ENCODE results near the gene RASAL2.

RASAL2 gene

DNA sequence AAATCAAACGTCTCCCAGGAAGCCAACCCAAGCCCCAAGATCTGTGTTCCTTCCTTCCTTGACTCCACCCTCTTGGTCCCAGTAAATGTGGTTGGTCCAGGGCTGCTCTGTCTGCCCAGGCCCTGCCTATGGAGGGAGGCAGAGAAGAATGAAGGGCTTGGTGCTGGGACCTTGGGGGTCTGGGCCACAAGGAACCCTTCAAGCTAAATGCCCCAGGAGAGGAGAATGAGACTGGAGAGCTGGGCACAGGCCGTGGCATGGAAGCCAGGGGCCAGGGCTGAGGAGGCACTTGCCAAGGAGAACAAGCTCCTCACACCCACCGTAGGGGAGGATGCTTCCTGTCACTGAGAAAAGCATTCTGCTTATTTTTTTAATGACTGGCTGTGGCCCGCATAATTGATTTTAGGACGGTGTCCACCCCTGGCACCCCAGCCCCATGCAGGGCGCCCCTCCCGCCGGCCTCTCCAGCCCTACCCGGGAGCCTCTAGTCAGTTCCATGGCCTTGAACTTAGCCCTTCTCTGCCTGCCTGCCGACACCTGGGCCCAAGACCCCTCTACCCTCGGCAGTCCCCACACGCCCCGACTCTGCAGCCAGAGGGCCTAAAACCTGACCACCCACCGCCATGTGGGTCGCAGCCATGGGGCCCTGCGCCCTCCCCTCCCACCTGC, 402.0 kb downstream of the RASAL2 start:
- DNase-seq (ENCODE audit: insufficient read length, low spot score) (no peak), FAIRE-seq (no peak)
- TF ChIP-seq POLR2A (IDR thresholded peaks at IDR 0.05; ENCODE audit: low read depth, low read length), result no peak
- no peak for TF ChIP-seq SPI1 (IDR thresholded peaks at IDR 0.05; ENCODE audit: low read depth, low read length)
- TF ChIP-seq TAF1 (IDR thresholded peaks at IDR 0.05; ENCODE audit: low read depth, low read length), result no peak

DNA sequence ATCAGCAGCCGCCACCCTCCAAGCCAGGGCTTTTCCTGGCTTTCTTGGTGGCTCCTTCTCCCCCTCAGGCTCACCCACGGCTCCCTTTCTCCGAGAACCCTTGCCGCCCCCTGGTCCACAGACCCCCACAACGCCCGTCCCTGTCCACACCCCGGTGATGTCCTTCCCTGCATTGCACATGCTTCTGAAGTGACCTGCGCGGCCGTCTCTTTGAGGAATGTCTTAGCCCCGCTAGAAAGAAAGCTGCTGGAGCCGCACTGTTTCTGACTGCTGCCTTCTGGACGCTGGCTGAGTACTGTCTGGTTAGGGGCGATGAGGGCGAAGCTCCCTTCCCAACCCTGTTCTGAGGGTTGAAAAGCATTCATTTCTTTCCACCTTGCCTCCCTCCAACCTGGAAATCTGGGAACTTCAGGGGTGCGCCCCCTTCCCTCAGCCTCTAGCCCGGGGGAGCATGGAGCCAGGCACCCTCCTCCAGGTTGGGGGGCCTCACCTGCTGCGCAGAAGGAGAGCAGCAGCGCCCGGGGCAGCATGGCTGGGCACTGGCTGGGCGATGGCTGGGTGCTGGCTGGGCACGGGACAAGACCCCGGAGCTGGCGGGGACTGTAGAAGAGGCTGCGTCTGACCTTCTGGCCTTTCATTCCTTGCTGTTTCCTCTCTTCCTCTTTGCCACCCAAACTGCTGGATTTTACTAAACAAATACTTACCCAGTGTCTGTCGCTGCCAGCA, 402.7 kb downstream of the RASAL2 start, which contains the start of gene CLEC20A:
TSS of gene CLEC20A (minus strand) at position 555 of the 726 bp plus-strand sequence. CDS start at position 530, 25 bp downstream.
- DNase-seq (ENCODE audit: insufficient read length, low spot score), result no peak
- no peak for TF ChIP-seq TAF1 (IDR thresholded peaks at IDR 0.05; ENCODE audit: low read depth, low read length)
- TF ChIP-seq POU2F2 (IDR thresholded peaks at IDR 0.05; ENCODE audit: low read depth, low read length), result no peak
- no peak for TF ChIP-seq SPI1 (IDR thresholded peaks at IDR 0.05; ENCODE audit: low read depth, low read length)
- TF ChIP-seq PAX5 (IDR thresholded peaks at IDR 0.05; ENCODE audit: insufficient read depth, low read length, severe bottlenecking), result no peak
- no peak for TF ChIP-seq POLR2A (IDR thresholded peaks at IDR 0.05; ENCODE audit: low read depth, low read length)
- no peak for TF ChIP-seq POLR2AphosphoS5 (IDR thresholded peaks at IDR 0.05; ENCODE audit: low read depth, low read length)
- no peak for FAIRE-seq

DNA sequence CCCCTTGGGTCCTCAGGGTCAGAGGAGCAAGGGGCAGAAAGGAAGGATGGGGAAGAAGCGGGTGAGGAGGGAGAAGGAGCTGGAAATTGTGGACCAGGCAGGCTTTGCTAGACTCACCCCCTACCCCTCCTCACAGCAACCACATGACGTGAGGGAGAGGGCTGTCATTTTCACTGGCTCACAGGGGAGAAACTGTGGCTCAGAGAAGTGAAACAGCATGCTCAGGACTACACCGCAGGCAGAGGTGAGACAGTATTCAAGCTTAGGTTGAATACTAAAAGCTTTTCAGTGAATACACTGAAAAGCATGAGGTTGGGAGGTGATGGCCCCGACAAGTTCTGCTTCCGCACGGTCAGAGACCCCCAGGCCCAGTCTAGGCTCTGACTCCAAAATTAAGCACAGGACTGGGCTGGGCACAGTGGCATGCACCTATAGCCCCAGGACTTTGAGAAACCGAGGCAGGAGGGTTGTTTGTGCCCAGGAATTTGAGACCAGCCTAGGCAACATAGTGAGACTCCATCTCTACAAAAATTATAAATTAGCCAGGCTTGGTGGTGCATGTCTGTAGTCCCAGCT, 404.1 kb downstream of the RASAL2 start:
- FAIRE-seq (no peak), DNase-seq (ENCODE audit: insufficient read length, low spot score) (no peak)
- TF ChIP-seq POLR2A (IDR thresholded peaks at IDR 0.05; ENCODE audit: low read depth, low read length), result no peak
- TF ChIP-seq PAX5 (IDR thresholded peaks at IDR 0.05; ENCODE audit: insufficient read depth, low read length, severe bottlenecking), result no peak
- no peak for TF ChIP-seq TAF1 (IDR thresholded peaks at IDR 0.05; ENCODE audit: low read depth, low read length)
- no peak for TF ChIP-seq SPI1 (IDR thresholded peaks at IDR 0.05; ENCODE audit: low read depth, low read length)
- TF ChIP-seq POU2F2 (IDR thresholded peaks at IDR 0.05; ENCODE audit: low read depth, low read length), result no peak
- no peak for TF ChIP-seq POLR2AphosphoS5 (IDR thresholded peaks at IDR 0.05; ENCODE audit: low read depth, low read length)

DNA sequence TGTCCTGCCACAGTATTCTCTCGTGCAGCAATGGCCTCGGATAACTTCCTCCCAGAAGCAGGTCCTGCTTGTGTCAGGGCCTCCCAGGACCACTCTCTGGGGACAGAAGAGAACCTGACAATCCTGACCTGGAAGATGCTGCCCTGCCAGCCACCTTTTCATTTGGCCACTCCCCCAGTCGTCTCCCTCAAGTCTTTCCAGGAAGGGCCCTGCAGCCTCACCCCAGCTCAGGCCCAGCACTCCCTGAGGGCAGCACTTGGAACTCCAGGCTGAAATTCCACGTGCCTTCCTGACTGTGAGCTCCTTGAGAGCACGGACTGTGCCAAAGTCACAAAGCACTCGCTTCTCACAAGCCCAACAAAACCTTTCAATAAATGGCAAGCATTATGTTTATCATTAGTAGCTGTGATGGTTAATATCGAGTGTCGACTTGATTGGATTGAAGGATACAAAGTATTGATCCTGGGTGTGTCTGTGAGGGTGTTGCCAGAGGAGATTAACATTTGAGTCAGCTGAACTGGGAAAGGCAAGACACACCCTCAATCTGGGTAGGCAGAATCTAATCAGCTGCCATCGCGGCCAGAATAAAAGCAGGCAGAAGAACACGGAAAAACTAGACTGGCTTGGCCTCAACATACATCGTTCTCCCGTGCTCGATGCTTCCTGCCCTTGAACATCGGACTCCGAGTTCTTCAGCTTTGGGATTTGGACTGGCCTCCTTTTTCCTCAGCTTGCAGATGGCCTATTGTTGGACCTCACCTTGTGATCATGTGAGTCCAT, 405.2 kb downstream of the RASAL2 start:
- no peak for FAIRE-seq
- TF ChIP-seq POU2F2 (IDR thresholded peaks at IDR 0.05; ENCODE audit: low read depth, low read length) (no peak), PAX5 (IDR thresholded peaks at IDR 0.05; ENCODE audit: insufficient read depth, low read length, severe bottlenecking) (no peak), POLR2A (IDR thresholded peaks at IDR 0.05; ENCODE audit: low read depth, low read length) (no peak), TAF1 (IDR thresholded peaks at IDR 0.05; ENCODE audit: low read depth, low read length) (no peak), POLR2AphosphoS5 (IDR thresholded peaks at IDR 0.05; ENCODE audit: low read depth, low read length) (no peak), SPI1 (IDR thresholded peaks at IDR 0.05; ENCODE audit: low read depth, low read length) (no peak)
- no peak for DNase-seq (ENCODE audit: insufficient read length, low spot score)

DNA sequence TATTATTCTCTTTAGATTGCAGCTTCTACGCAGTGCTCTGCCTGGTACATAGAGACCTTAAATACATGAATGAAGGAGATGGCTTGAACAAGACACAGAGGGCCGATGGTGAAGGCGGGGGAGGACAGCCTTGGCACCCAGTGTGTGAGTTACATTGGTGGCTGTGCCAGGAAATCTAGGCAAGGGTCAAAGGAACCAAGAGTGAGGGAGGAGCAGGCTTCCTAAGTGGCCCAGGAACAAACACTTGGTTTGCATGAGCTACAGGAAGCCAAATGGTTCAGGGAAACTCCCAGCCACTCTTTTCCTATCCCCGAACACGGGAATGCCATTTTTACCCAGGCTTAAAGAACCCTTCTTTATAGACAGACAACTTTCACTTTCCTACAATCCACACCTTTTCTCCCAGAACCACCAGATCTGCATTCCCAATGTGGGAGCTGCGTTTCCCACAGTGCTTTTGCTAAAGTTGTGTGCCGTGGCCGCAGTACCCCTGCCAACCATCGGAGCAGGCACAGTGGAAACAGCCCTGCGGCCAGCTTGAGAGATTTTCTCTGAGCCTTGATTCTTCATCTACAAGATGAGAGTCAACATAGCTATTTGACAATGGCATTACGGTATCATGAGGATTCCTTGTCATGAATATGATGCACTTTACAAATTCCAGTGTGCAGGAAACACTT, 406.3 kb downstream of the RASAL2 start:
- TF ChIP-seq TAF1 (IDR thresholded peaks at IDR 0.05; ENCODE audit: low read depth, low read length) (no peak), SPI1 (IDR thresholded peaks at IDR 0.05; ENCODE audit: low read depth, low read length) (no peak), PAX5 (IDR thresholded peaks at IDR 0.05; ENCODE audit: insufficient read depth, low read length, severe bottlenecking) (no peak), POLR2AphosphoS5 (IDR thresholded peaks at IDR 0.05; ENCODE audit: low read depth, low read length) (no peak)
- no peak for DNase-seq (ENCODE audit: insufficient read length, low spot score)

DNA sequence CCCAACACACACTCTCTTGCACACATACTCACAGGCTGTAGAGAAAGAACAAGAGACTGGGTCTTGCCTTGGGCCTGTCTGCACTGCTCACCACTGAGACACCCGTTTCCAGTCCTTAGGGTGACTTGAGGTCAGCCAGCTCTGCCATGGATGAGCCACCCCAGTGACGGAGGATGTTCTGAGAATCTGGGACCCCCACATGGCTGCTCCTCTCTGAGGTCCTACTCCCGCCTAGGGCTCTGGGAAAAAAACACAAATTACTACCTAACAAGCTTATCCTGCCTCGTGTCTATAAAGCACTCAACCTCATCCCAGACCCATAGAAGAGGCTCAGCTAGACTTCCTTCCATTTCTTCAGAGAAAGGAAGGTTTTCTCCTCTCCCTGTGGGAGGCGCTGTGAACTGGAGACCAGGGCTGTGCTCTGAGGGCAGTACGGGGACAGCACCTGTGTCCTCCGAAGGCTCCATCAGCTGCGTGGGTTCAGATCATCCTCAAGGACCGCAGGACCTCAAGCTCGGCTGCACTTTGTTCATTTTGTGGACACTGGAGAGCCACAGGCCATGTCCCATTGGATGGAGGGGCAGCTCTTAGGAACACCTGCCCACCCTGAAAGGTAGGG, 407.1 kb downstream of the RASAL2 start:
- TF ChIP-seq POU2F2 (IDR thresholded peaks at IDR 0.05; ENCODE audit: low read depth, low read length) (no peak), POLR2A (IDR thresholded peaks at IDR 0.05; ENCODE audit: low read depth, low read length) (no peak), PAX5 (IDR thresholded peaks at IDR 0.05; ENCODE audit: insufficient read depth, low read length, severe bottlenecking) (no peak), TAF1 (IDR thresholded peaks at IDR 0.05; ENCODE audit: low read depth, low read length) (no peak), SPI1 (IDR thresholded peaks at IDR 0.05; ENCODE audit: low read depth, low read length) (no peak), POLR2AphosphoS5 (IDR thresholded peaks at IDR 0.05; ENCODE audit: low read depth, low read length) (no peak)
- FAIRE-seq (no peak), DNase-seq (ENCODE audit: insufficient read length, low spot score) (no peak)

More for the DNA sequence above, 406.3 kb downstream of the RASAL2 start:
- no peak for FAIRE-seq

DNA sequence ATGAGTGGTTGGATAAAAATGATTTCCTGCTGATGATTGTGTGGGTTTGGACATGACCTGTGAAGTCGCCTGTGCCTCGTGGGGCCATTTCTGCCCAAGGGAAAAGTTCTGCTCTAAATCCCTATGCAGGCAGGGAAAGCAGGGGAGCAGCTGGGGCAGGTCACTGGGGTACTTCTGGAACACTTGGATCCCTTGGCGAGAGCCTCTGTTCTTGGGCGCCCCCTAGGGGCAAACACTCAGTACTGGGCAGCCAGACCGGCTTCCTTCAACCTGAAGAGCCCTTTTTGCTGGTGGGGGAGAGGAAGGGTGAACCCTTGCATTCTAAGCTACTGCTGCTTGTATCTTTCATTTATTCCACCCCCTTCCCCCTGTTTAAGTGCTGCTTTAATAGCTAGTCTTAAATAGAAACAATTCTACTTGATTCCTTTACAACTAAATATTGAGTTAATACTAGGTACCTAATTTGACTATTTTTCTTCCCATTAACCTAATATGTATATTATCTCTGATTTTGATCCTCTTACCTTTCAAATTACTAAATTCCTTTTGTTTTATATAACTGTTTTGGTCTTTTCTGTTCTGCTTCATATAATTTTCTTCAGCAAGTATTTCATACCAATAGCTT, 407.9 kb downstream of the RASAL2 start:
- no peak for FAIRE-seq
- no peak for TF ChIP-seq TAF1 (IDR thresholded peaks at IDR 0.05; ENCODE audit: low read depth, low read length)
- no peak for TF ChIP-seq PAX5 (IDR thresholded peaks at IDR 0.05; ENCODE audit: insufficient read depth, low read length, severe bottlenecking)
- no peak for TF ChIP-seq SPI1 (IDR thresholded peaks at IDR 0.05; ENCODE audit: low read depth, low read length)
- no peak for TF ChIP-seq POLR2AphosphoS5 (IDR thresholded peaks at IDR 0.05; ENCODE audit: low read depth, low read length)
- no peak for TF ChIP-seq POLR2A (IDR thresholded peaks at IDR 0.05; ENCODE audit: low read depth, low read length)
- no peak for TF ChIP-seq POU2F2 (IDR thresholded peaks at IDR 0.05; ENCODE audit: low read depth, low read length)
- peak; percentile 77 for DNase-seq (ENCODE audit: insufficient read length, low spot score)

DNA sequence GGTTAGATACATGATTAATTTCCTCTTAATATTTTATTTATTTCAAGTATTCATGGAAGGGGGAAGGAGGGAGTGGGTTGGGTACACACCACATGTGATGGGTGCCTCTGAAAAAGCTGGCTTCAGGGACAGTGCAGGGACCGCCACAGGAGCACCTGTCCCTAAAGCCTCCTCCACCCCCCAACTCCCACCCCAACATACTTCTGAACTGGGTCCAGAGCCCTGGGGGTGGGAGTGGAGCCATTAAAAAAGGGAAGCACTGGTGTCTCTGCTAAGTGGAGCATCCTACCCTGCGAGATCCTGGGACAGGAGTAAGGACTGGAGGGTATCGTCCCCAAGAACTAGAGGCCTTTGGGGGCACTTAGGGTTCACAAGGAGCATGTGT, 408.4 kb downstream of the RASAL2 start:
- no peak for FAIRE-seq
- DNase-seq (ENCODE audit: insufficient read length, low spot score), result no peak
- TF ChIP-seq SPI1 (IDR thresholded peaks at IDR 0.05; ENCODE audit: low read depth, low read length) (no peak), POU2F2 (IDR thresholded peaks at IDR 0.05; ENCODE audit: low read depth, low read length) (no peak), POLR2AphosphoS5 (IDR thresholded peaks at IDR 0.05; ENCODE audit: low read depth, low read length) (no peak)

All from GM12891 (cell line).